K562 (cell line): ENCODE measurements around the gene NPB. TPM values are rescaled to one million over a fixed set of nuclear protein-coding genes. Genes with fewer than 3 reads are reported as not detected.

Experiments
- CEBPB ChIP-seq: fragments of 450-650 bp; IDR thresholded peaks from 2 replicates; pipeline ENCODE4 v1.6.1; 2016; ENCODE audit warnings: missing genetic modification characterization, missing compliant biosample characterization
- ELF2 ChIP-seq: fragments of 250-450 bp; sonication (Bioruptor Pico); IDR thresholded peaks from 2 replicates; pipeline ENCODE4 v1.5.0; 2021; ENCODE audit warnings: mild to moderate bottlenecking
- ELF4 ChIP-seq: fragments of 450-650 bp; formaldehyde crosslinking; IDR thresholded peaks from 2 replicates; pipeline ENCODE4 v1.4.0; 2022; ENCODE audit warnings: missing genetic modification characterization
- FOXA3 ChIP-seq, 2 experiments: fragments of 450-650 bp in 1 of 2; sonication (generic) in 1 of 2; formaldehyde crosslinking; IDR thresholded peaks in 1 of 2; conservative IDR thresholded peaks in 1 of 2; 2 replicates each; pipeline versions ENCODE4 v1.4.0 to v1.8.0; 2020 to 2022; ENCODE audit warnings: mild to moderate bottlenecking in 2 of 2, missing genetic modification reagents in 1 of 2
- HDAC6 ChIP-seq: IDR thresholded peaks from 2 replicates; pipeline ENCODE4 v1.6.1; 2012; ENCODE audit warnings: low read depth, mild to moderate bottlenecking, control low read depth, inconsistent platforms, low read length, moderate library complexity
- HDGF ChIP-seq: fragments of 450-650 bp; IDR thresholded peaks from 2 replicates; pipeline ENCODE4 v1.6.1; 2016
- HLTF ChIP-seq: fragments of 450-650 bp; IDR thresholded peaks from 2 replicates; pipeline ENCODE4 v1.6.1; 2016
- HNRNPLL ChIP-seq: fragments of 200-400 bp; formaldehyde crosslinking; IDR thresholded peaks from 2 replicates; pipeline ENCODE4 v1.6.1; 2017; ENCODE audit warnings: low read length, low read depth, mild to moderate bottlenecking; ENCODE audit not compliant: poor library complexity, severe bottlenecking
- MTA1 ChIP-seq: fragments of 450-650 bp; IDR thresholded peaks from 2 replicates; pipeline ENCODE4 v1.6.1; 2017; ENCODE audit warnings: borderline replicate concordance
- OTX1 ChIP-seq: fragments of 450-650 bp; formaldehyde crosslinking; IDR thresholded peaks from 2 replicates; pipeline ENCODE4 v1.4.0; 2022; ENCODE audit warnings: mild to moderate bottlenecking
- SIN3A ChIP-seq, 2 experiments: fragments of 150-350 bp in 1 of 2; IDR thresholded peaks; 2 replicates each; pipeline ENCODE4 v1.6.1; 2011 to 2016; ENCODE audit warnings: borderline replicate concordance in 2 of 2, low read depth in 2 of 2, low read length in 2 of 2, mild to moderate bottlenecking in 2 of 2, moderate library complexity in 2 of 2; ENCODE audit not compliant: control insufficient read depth in 1 of 2
- SMARCA5 ChIP-seq: fragments of 450-650 bp; IDR thresholded peaks from 2 replicates; pipeline ENCODE4 v1.6.1; 2016
- SRSF3 ChIP-seq: fragments of 200-400 bp; formaldehyde crosslinking; IDR thresholded peaks from 2 replicates; pipeline ENCODE4 v1.6.1; 2016; ENCODE audit warnings: mild to moderate bottlenecking, low read length, moderate library complexity; ENCODE audit not compliant: insufficient read depth
- polyA plus RNA-seq, 8 experiments: library from polyadenylated mRNA; depleted of rRNA in 4 of 8; stranded (reverse) in 5 of 8; unstranded in 3 of 8; fragments of >200 nt; fragmentation: Nextera tagmentation in 2 of 8; fragmentation: Illumina TruSeq in 1 of 8; extraction: Ambion mirVana in 2 of 8; extraction: Trizol in 1 of 8; gene quantifications; 2 replicates each; pipeline versions ENCODE4 v1.2.1 to v1.2.3, GENCODE V29; 2011 to 2014; ENCODE audit warnings: inconsistent platforms in 1 of 8, missing spikeins in 1 of 8
- total RNA-seq, 7 experiments: library from RNA; depleted of rRNA in 6 of 7; stranded (reverse); fragments of >200 nt in 6 of 7; fragmentation: Illumina TruSeq in 2 of 7; extraction: Trizol in 2 of 7; gene quantifications; 2 replicates each; pipeline versions ENCODE4 v1.2.1 to v1.2.3, GENCODE V29; 2011 to 2021; ENCODE audit warnings: low replicate concordance in 1 of 7
- TF ChIP-seq, protein P1 (sequence below), 2 experiments: fragments of 150-350 bp in 1 of 2; IDR thresholded peaks; 2 replicates each; pipeline ENCODE4 v1.6.1; 2012 to 2016; ENCODE audit warnings: low read depth in 2 of 2, low read length in 2 of 2, mild to moderate bottlenecking in 1 of 2, moderate library complexity in 1 of 2
- TF ChIP-seq, protein P2 (sequence below): fragments of 450-650 bp; IDR thresholded peaks from 2 replicates; pipeline ENCODE4 v1.6.1; 2018; ENCODE audit warnings: mild to moderate bottlenecking, low read depth; ENCODE audit not compliant: partially characterized antibody
- TF ChIP-seq, protein P3 (sequence below): fragments of 250-450 bp; sonication (Bioruptor Pico); IDR thresholded peaks from 2 replicates; pipeline ENCODE4 v1.8.0; 2021; ENCODE audit warnings: mild to moderate bottlenecking, moderate library complexity
- TF ChIP-seq, protein P4 (sequence below): fragments of 450-650 bp; IDR thresholded peaks from 2 replicates; pipeline ENCODE4 v1.6.1; 2016
- TF ChIP-seq, protein P5 (sequence below): fragments of 250-450 bp; sonication (Bioruptor Pico); IDR thresholded peaks from 2 replicates; pipeline ENCODE4 v1.5.0; 2020; ENCODE audit warnings: mild to moderate bottlenecking, borderline replicate concordance

The NPB gene
- total and polyA plus RNA-seq, 9 of the 15 experiments (the other 6 are each of a cell fraction or from before 2014, with no cell fraction given) = 0.03 to 0.61 (median 0.14) TPM; not detected in 2

DNA sequence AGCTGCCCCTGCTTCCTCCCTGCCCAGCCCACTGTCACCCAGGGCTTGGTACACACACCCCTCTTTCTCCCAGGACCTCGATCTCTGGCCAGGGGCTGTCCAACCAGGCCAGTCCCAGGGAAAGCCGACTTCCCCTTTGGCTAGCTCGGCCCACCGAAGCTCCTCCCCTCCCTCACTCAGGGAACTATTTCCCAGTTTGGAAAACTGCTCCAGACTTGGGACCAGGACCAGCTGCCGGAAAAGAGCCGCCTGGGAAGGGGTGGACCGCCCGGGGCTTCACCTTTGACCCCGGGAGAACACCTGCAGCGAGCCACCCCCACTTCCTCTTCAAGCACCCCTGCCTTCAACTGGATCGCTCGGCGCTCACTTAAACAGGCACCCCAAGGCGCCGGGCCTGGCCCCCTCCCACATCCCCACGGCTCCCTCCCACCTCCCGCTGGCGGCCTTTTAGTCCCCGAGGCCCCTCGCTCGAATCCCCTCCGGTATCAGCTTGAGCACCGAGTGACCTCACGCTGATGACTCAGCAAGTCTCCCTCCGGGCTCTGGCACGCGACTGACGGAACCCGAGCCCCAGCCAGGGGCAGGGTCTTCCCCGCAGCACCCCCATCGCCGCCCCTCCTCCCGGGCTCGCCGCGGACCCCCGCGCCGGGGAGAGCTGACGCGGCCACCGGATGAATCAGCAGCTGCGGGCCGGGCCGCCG is 24.6 kb downstream of the NPB start (continued):
- TF ChIP-seq, protein P1, sequence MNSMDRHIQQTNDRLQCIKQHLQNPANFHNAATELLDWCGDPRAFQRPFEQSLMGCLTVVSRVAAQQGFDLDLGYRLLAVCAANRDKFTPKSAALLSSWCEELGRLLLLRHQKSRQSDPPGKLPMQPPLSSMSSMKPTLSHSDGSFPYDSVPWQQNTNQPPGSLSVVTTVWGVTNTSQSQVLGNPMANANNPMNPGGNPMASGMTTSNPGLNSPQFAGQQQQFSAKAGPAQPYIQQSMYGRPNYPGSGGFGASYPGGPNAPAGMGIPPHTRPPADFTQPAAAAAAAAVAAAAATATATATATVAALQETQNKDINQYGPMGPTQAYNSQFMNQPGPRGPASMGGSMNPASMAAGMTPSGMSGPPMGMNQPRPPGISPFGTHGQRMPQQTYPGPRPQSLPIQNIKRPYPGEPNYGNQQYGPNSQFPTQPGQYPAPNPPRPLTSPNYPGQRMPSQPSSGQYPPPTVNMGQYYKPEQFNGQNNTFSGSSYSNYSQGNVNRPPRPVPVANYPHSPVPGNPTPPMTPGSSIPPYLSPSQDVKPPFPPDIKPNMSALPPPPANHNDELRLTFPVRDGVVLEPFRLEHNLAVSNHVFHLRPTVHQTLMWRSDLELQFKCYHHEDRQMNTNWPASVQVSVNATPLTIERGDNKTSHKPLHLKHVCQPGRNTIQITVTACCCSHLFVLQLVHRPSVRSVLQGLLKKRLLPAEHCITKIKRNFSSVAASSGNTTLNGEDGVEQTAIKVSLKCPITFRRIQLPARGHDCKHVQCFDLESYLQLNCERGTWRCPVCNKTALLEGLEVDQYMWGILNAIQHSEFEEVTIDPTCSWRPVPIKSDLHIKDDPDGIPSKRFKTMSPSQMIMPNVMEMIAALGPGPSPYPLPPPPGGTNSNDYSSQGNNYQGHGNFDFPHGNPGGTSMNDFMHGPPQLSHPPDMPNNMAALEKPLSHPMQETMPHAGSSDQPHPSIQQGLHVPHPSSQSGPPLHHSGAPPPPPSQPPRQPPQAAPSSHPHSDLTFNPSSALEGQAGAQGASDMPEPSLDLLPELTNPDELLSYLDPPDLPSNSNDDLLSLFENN (IDR thresholded peaks at IDR 0.05; ENCODE audit: low read depth in 2 of 2, low read length in 2 of 2) = no peak
- TF ChIP-seq SMARCA5 (no peak), SIN3A (IDR thresholded peaks at IDR 0.05; ENCODE audit: borderline replicate concordance in 2 of 2, control insufficient read depth in 1 of 2, low read depth in 2 of 2, low read length in 2 of 2) (peak; percentile 41 to 69; a peak in 2 of 4 replicates), MTA1 (peak; percentile 60), ELF2 (CRISPR knock-in tag) (0 out of 2 replicates have a peak, but pooled peaks have one; percentile 15), HLTF (no peak), HNRNPLL (peak; percentile 48), CEBPB (no peak), ELF4 (no peak), HDGF (no peak), OTX1 (no peak), SRSF3 (no peak), HDAC6 (no peak), FOXA3 (CRISPR knock-in tag; conservative IDR thresholded peaks at IDR 0.05 in 1 of 2, IDR thresholded peaks at IDR 0.05 in 1 of 2) (no peak)
- TF ChIP-seq, protein P2, sequence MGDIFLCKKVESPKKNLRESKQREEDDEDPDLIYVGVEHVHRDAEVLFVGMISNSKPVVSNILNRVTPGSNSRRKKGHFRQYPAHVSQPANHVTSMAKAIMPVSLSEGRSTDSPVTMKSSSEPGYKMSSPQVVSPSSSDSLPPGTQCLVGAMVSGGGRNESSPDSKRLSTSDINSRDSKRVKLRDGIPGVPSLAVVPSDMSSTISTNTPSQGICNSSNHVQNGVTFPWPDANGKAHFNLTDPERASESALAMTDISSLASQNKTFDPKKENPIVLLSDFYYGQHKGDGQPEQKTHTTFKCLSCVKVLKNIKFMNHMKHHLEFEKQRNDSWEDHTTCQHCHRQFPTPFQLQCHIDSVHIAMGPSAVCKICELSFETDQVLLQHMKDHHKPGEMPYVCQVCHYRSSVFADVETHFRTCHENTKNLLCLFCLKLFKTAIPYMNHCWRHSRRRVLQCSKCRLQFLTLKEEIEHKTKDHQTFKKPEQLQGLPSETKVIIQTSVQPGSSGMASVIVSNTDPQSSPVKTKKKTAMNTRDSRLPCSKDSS = no peak
- TF ChIP-seq, protein P3, sequence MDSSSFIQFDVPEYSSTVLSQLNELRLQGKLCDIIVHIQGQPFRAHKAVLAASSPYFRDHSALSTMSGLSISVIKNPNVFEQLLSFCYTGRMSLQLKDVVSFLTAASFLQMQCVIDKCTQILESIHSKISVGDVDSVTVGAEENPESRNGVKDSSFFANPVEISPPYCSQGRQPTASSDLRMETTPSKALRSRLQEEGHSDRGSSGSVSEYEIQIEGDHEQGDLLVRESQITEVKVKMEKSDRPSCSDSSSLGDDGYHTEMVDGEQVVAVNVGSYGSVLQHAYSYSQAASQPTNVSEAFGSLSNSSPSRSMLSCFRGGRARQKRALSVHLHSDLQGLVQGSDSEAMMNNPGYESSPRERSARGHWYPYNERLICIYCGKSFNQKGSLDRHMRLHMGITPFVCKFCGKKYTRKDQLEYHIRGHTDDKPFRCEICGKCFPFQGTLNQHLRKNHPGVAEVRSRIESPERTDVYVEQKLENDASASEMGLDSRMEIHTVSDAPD (CRISPR knock-in tag) = no peak
- TF ChIP-seq, protein P4, sequence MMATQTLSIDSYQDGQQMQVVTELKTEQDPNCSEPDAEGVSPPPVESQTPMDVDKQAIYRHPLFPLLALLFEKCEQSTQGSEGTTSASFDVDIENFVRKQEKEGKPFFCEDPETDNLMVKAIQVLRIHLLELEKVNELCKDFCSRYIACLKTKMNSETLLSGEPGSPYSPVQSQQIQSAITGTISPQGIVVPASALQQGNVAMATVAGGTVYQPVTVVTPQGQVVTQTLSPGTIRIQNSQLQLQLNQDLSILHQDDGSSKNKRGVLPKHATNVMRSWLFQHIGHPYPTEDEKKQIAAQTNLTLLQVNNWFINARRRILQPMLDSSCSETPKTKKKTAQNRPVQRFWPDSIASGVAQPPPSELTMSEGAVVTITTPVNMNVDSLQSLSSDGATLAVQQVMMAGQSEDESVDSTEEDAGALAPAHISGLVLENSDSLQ = no peak
- TF ChIP-seq, protein P5, sequence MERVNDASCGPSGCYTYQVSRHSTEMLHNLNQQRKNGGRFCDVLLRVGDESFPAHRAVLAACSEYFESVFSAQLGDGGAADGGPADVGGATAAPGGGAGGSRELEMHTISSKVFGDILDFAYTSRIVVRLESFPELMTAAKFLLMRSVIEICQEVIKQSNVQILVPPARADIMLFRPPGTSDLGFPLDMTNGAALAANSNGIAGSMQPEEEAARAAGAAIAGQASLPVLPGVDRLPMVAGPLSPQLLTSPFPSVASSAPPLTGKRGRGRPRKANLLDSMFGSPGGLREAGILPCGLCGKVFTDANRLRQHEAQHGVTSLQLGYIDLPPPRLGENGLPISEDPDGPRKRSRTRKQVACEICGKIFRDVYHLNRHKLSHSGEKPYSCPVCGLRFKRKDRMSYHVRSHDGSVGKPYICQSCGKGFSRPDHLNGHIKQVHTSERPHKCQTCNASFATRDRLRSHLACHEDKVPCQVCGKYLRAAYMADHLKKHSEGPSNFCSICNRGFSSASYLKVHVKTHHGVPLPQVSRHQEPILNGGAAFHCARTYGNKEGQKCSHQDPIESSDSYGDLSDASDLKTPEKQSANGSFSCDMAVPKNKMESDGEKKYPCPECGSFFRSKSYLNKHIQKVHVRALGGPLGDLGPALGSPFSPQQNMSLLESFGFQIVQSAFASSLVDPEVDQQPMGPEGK (CRISPR knock-in tag) = no peak
